ENCODE results near the gene ZNF576.

DNA sequence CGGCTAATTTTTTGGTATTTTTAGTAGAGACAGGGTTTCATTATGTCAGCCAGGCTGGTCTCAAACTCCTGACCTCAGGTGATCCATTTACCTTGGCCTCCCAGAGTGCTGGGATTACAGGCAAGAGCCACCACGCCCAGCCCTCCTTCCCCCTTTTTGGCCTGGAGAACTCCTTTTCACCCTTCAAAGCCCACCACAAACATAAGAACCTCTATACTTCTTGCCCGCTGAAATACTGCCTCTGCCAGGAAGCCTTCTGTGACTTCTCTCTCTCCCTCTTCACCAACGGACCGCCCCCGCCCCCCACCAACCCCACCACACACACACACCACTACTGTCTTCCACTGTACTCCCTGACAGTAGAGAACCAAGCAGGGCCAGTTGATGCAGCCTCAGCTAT is 20.6 kb downstream of the ZNF576 start:
- TF ChIP-seq, protein P1, sequence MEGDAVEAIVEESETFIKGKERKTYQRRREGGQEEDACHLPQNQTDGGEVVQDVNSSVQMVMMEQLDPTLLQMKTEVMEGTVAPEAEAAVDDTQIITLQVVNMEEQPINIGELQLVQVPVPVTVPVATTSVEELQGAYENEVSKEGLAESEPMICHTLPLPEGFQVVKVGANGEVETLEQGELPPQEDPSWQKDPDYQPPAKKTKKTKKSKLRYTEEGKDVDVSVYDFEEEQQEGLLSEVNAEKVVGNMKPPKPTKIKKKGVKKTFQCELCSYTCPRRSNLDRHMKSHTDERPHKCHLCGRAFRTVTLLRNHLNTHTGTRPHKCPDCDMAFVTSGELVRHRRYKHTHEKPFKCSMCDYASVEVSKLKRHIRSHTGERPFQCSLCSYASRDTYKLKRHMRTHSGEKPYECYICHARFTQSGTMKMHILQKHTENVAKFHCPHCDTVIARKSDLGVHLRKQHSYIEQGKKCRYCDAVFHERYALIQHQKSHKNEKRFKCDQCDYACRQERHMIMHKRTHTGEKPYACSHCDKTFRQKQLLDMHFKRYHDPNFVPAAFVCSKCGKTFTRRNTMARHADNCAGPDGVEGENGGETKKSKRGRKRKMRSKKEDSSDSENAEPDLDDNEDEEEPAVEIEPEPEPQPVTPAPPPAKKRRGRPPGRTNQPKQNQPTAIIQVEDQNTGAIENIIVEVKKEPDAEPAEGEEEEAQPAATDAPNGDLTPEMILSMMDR (conservative IDR thresholded peaks at IDR 0.05 in 1 of 2, IDR thresholded peaks at IDR 0.05 in 1 of 2; ENCODE audit: extremely low read depth in 1 of 2, insufficient read depth in 1 of 2, low read depth in 1 of 2, low read length in 2 of 2) = no peak
- TF ChIP-seq EZH2 (IDR thresholded peaks at IDR 0.05; ENCODE audit: borderline replicate concordance, low read length) = no peak
